Measurements from ENCODE around the gene CISH.

GRCh38 chr3:50627407-50628051 is 16.0 kb upstream of the CISH start:
- TF ChIP-seq EZH2phosphoT487 (IDR thresholded peaks at IDR 0.05; ENCODE audit: borderline replicate concordance, low read length) (no peak), CTCF (conservative IDR thresholded peaks at IDR 0.05; ENCODE audit: low read depth, low read length) (peak; percentile 64), EZH2 (IDR thresholded peaks at IDR 0.05; ENCODE audit: low read length, unreplicated experiment) (no peak)

Data from PC-3 (cell line).